SU-DHL-6 (cell line): Measurements from ENCODE around the gene ICE1.

Experiments
- EZH2phosphoT487 ChIP-seq: fragments of 200-600 bp; sonication (generic), shearing (Covaris generic); conservative IDR thresholded peaks from 2 replicates; pipeline ENCODE4 v1.6.1; 2018; ENCODE audit warnings: mild to moderate bottlenecking, antibody characterized with exemption, low read length, moderate library complexity, mixed read lengths
- TF ChIP-seq, protein P1 (sequence below): fragments of 200-600 bp; sonication (generic); IDR thresholded peaks from one replicate; pipeline ENCODE4 v1.5.1; 2017; ENCODE audit warnings: antibody characterized with exemption, mild to moderate bottlenecking, low read length, moderate library complexity; ENCODE audit not compliant: insufficient read depth, poor library complexity, severe bottlenecking

- no peak for TF ChIP-seq EZH2phosphoT487
- TF ChIP-seq, protein P1, sequence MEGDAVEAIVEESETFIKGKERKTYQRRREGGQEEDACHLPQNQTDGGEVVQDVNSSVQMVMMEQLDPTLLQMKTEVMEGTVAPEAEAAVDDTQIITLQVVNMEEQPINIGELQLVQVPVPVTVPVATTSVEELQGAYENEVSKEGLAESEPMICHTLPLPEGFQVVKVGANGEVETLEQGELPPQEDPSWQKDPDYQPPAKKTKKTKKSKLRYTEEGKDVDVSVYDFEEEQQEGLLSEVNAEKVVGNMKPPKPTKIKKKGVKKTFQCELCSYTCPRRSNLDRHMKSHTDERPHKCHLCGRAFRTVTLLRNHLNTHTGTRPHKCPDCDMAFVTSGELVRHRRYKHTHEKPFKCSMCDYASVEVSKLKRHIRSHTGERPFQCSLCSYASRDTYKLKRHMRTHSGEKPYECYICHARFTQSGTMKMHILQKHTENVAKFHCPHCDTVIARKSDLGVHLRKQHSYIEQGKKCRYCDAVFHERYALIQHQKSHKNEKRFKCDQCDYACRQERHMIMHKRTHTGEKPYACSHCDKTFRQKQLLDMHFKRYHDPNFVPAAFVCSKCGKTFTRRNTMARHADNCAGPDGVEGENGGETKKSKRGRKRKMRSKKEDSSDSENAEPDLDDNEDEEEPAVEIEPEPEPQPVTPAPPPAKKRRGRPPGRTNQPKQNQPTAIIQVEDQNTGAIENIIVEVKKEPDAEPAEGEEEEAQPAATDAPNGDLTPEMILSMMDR: no peak
Observed at GRCh38 chr5:5533927-5534326, 111.5 kb downstream of the ICE1 start.
